Activated naive CD4-positive, alpha-beta T cell (primary cell): ENCODE data around the gene HOXD1.

Experiments
- DNase-seq, 4 experiments: peaks; one replicate each; lab custom pipeline; 2025; lab: John Stamatoyannopoulos, UW

Gene HOXD1

DNA sequence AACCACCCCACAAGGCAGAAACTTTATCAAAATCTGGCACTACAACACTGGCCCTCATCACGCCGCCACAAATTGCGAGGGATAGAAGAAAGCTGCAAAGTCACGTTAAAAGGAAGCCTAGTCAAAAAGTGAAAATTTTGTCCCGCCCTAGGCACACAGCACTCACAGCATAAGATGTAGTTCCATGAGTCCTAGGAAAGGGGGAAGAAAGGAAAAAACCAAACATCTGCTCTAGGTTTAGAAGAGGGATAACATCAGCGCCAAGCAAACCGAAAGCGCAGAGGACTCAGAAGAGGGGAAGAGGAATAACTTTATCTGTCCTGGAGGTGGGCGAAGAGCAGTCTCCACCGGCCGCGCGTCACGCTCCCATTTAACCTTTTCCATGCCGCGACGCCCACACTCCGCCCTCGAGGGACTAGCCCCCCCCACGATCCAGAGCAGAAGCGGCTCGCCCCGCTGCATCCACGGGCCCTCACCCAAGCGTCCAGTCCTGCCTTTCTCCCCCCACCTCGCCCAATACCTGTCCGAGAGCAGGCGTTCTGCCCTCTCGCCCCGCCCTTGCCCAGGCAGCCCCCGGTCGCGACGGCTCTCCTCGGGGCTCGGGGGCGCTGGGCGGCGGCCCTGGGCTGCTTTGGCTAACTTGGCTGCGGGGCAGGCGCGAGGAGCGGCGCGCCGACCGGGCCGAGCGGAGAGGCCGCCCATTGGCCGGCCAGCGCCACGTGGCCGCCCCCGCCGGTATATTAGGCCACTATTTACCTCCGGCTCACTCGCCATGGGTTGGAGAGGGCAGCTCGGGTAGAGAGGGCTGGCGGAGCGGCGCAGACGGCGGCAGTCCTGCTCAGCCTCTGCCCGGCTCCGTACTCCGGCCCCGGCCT is at the start of gene HOXD1:
HOXD1 (plus strand) TSS at position 770 of the 875 bp plus-strand sequence. CDS start 134 bp downstream, outside the sequence.
- DNase-seq: no peak

DNA sequence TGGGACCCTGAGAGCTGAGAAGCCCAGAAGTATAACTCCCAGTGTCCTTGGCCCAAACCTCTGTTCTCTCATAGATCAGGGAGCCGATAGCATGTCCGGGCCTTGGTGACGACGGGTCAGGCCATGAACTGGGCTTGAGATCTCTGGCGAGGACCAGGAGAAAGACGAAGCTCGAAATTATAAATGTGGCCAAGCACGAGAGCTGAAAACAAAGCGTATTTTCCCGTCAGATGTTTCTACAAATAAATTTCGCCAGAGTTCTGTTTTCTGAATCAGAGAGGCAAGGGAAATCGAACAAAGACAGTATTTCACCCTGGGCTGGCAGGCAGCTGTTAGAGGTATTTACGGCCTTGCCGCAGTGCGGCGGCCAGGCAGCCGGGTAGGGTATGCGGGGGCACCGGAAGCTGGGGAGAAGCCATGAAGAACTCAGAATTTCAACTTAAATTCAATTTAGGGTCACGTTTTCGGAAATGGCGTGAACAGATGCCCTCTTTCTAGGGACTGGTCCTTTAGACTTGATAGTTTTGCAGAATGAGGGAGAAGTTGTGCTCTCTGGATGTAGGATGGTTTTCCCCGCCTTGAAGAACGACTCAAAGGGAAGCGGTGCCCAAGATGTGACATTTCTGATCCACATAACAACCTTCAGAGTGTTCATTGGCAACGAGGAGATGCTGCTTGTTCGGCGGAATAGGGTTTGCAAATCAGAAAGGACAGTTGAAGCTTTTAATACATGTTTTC is 49.4 kb upstream of the HOXD1 start:
- DNase-seq: no peak

DNA sequence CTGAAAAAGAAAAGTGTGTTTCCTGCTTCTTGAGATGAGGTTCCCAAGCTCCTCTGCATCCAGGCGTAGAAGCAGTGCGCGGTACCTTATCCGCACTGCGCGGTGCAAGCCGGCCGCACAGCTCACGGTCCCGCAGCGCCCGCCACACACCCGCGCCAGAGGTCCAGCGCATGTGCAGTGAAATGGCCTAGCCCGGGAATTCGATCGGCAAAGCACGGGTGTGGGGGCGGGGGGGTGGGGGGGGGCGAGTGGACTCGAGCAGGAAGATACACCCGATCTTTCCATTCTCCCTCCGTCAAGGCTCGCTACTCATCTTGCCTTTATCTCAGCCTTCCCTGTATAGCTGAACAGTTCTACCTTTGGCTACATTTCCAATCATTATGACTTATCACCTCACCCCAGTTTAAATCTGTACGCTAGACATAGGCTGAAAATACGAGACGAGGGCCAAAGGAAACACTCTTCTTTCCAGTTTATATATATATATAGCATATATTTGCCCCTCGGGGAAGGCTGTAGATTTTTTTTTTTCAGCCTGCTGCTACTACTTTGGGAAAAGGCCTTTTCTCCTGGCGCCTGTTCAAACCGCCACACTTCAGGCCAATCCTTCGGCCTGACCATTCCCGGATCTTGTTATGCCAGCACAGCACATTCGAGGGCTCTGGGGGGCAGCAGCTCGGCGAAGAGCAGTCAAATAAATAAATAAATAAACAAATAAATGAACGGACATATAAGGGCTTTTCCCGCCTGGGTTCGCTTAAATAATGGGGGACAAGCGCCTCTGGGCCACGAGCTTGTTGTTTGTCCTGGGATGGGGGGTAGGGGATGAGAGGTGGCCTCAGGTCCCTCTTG is 48.6 kb upstream of the HOXD1 start:
- DNase-seq: no peak

DNA sequence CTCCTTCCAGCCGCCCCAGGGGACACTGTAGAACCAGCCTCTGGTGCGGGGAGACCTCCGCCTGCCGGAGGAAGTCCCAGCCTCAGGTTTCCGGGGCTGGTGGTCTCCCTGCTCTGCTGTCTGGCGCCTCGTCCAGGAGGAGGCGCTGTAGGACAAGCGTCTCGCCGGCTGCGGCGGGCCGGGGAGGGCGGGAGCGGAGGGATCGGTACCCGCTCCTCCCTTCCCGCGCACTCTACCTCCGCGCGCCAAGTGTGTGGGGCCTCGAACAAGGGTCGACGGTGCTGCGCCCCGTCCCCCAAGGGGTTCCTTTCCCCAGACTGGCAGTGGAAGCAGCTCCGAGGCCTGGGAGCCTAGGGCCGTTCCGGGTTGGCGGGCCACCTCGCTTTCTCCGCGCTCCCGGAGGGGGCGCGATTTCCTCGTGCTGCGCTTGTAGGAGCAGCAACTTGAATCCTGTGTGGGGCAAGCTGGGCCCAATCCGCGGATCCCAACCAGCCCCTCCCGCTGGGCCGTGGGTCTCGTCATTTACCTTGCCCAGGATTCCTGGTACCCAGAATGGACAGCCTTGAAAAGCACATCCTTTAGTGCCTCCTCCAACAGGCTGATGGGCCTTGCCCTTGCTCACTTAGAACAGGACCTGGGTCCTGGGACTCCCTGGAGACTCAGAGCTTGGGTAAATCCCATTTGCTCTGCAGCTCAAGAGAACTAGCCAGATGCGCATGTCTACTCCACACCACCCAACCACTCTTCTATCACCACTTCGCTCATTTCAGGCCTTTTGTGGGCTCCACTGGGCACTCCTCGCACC is 47.8 kb upstream of the HOXD1 start:
- peak in 2 of 4 experiments; percentile 22 to 53 for DNase-seq

DNA sequence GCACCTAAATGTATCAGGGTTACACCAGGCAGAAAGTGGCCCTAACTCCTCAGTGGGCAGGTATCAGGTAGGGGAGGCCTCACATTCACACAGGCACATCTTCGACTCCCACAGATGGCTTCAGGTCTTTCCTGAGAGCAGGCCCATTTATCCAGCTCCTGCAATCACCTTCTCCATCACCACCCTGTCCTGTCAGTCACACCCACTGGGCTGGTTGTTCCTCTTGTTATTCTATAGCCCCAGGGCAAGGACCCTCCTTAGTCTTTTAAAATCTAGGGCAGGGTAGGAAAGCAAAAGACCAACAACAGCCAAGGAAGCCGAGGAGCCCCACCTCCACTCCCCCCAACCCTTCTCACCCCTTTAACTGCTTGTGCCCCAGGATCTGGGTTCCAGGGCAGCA is 46.2 kb upstream of the HOXD1 start:
- DNase-seq: no peak

DNA sequence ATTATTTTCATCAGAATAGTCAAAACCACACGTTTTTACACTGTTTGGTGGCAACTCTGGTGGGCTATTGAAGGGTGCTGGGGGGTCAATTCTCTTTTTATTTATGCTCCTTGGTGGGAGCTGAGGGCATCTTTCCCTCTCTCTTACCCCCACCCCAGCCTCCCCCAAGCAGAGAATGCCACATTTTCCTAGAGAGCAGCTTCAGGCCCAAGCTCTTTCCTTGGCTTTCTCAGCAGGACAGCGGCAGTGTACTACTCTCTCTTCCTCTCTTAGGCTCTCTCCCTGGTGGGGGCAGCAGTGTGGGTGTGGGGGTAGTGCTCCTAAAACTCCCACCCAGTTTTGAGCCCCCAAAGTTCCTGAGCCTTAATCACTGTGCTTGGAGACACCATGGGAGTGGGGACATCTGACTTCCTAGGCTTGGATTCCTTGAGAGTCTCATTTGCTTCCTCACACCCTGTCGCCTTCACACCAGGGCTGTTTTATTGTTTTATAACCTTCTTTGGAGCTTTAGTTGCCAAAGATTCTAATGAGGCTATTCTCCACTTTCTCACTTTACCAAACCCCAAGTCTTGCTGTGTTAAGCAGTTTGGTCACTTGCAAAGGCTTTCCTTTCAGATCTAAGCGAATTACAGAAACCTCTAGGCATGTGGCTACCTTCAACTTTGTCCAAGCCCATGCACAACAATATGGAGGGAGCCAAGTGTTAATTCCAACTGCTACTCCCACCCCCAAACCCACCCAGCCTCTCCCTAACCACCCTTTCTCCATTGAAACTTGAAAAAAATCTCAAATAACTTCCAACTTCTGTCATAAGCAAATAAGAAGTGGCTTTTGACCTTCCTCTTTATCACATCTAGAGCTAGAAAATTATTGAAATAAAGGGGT is 43.1 kb upstream of the HOXD1 start:
- DNase-seq: no peak

DNA sequence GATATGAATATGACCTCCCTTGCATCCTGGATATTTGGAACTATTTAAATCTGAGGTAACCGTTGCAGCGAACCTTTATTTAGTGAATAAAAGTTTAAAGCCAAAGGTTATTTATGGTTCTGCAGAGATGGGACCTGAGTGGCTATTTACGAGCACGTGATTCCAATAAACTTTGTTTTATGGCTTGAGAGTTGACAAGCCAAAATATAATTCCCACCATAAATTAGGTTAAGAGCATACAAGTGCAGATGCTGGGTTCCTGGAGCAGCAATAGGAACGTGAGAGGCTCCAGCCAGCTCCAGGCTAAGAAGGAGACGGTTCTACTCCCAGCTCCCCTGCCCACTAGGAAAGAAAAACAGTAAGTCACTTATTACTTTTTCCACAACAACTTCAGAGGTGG is 42.4 kb upstream of the HOXD1 start:
- no peak for DNase-seq

DNA sequence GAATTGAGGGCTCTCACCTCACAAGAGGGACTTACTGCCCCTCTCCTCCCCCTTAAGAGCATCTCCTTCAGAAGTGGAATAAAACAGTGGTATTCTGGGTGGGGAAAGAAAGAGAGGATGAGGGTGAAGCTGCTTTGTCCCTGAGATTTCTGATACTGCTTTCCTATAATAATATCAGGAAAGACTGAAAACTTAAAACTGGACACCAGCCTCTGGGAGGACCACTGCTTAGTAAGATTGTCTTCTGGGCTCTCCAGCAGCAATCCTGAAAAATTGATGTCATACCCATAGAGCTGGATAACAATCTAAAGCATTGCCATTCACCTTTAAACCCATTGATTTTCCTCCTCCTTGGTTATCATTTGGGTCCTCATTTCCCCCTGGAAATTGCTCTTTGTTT is 41.8 kb upstream of the HOXD1 start:
- DNase-seq: no peak

DNA sequence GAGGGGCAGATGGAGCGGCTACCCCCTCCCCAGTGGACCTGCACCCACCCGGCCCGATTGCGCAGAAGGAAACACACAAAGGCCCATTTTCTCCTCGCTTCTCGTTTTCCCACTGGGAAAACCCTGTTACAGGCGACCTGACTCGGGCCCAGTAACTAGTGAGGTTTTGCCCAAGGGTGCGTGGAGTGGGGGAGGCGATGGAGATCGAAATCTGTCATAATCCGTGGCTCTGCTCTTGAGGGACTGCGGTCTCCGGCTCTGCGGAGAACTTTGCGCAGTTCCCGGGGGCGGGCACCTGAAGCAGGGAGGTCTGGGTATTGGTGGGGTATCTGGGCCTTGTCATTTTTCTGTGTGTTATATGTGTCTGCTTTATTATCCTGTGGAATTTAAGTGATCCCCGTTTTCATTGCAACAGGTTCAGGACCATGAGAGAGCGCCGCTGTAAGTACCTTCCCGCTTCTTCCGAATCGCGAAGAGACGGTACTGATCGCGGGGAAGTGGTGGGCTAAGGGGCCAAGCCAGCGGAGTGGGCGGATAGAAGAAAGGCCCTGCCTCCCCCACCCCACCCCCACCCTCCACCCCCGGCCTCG is 41.2 kb upstream of the HOXD1 start:
- no peak for DNase-seq

DNA sequence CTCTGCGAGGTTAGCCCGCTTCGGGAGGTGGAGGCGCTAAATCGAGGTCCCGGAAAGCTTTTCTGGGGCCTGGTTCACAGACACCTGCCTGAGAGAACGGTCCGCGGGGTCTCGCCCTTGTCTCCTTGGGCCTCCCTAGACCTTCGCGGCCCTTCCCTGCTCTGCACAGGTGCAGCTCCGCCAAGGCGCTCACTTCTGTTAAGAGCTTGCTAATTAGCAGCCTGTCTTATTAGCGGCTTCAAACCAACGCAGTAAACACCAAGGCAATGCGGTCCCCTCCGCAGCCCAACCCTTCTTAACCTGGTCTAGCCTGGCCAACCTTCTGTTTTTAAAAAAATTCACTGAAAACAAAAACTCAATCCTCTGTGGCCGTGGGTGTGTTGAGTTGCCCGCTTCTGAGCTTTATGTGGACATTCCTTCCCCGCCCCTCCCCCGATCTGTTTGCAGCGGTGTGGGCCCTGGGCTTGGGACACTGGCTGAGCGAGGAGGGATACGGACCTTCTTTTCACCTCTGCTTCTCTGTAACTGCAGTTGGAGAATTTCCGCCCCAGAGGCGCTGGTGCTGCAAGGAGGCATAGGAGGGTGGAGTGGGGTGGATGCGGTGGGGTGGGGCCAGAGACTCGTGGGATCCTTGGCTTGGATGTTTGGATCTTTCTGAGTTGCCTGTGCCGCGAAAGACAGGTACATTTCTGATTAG is 40.5 kb upstream of the HOXD1 start:
- DNase-seq: no peak

DNA sequence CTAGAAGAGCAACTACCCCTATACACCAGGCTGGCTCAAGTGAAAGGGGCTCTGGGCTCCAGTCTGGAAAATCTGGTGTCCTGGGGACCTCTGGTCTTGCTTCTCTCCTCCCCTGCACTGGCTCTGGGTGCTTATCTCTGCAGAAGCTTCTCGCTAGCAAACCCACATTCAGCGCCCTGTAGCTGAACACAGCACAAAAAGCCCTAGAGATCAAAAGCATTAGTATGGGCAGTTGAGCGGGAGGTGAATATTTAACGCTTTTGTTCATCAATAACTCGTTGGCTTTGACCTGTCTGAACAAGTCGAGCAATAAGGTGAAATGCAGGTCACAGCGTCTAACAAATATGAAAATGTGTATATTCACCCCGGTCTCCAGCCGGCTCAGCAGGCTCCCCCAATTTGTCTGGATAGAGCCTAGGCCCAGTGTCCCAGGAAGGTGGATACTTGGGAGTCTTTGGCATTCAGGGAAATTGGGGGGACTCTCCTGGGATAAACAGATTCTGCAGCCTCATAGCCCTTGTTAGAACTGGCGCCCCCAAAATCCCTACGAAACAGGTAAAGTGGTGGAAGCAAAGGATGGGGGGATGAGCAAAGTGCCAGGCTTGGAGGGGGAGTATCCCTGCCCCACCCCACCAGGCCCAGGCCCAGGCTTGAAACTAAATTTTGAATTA is 39.6 kb upstream of the HOXD1 start:
- DNase-seq: no peak

DNA sequence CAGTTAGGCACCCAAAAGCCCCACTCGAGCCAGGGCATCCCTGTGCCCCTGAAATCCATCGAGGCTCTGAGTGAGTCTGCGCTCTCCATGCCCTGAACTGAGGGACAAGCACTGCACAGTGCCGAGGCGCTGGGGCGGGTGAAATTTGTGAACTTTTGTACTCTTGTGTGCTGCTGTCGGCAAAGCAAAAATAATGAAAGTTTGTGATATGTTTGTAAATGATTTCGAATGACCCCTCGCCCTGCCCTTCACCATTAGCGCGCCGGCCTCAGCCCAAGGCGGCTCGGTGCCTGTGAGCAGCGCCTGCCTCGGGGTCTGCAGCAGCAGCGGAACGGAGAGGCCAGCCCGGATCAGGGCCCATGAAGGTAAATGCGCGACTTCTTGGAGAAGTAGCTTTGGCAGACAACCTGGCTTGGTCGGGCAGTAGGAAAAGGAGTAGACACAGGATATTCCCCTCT is 39.0 kb upstream of the HOXD1 start:
- DNase-seq: no peak

DNA sequence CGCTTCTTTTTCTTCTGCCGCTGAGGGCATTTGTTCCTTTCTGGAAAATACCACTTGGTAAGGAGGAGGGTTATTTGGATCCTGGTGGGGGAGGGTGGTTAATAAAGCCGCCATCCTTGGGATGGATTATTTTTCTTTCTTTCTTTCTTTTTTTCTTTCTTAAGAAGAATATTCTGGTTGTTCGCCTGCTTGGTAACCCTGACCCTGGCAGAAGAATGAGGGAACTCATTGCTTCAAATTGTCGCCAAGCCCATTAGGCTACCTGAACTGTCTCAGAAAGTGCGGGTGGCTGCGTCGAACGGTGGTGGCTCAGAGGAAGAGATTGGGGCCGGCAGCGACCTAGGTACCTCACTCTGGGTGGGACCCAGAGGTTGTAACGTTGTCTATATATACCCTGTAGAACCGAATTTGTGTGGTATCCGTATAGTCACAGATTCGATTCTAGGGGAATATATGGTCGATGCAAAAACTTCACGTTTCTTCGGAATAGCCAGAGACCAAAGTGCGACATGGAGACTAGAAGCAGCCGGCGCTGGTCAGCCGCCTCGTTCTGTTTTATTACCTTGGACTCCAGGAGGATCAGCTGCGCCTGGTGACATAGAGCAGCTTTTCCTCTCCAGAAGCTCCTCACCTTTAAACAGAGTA is 38.4 kb upstream of the HOXD1 start:
- no peak for DNase-seq

DNA sequence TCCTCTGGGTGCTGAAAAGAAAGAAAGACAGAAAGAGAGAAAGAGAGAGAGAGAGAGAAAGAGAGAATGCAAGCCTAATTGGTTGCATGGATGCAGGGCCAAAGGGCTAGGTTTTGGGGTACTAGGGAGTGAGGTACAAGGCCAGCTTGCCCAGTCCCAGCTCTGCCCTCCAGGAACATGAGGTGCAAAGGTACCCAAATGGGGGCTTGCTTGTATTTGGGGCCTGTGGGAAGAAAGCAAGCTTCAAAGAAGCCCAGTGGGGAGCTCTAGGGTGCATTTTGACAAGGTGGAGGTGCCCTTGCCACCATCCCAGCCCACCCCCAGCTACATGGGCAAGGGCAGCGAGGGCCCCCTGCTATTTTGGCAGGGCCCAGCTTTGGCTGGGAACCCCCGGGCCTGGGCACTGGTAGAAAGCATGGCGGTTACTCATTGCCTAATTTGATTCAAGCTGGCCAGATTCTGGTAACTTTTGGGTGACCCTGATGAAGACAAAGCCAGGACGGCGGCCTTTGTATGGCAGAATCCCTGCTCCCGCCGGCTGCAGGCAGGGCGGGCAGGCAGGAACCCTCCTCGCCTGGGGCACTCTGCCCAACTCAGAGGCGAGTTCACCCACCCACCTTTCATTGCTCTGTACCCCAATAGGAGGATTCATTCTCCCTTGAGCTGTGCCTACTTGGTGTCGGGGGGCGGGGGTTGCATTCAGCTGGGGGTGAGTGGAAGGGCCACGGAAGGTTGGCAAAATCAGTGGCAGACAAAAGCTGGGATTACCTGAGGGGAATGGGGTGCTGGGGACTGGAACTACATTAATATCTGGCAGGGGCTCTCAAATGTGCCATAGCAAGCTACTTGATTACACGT is 37.7 kb upstream of the HOXD1 start:
- DNase-seq: no peak

DNA sequence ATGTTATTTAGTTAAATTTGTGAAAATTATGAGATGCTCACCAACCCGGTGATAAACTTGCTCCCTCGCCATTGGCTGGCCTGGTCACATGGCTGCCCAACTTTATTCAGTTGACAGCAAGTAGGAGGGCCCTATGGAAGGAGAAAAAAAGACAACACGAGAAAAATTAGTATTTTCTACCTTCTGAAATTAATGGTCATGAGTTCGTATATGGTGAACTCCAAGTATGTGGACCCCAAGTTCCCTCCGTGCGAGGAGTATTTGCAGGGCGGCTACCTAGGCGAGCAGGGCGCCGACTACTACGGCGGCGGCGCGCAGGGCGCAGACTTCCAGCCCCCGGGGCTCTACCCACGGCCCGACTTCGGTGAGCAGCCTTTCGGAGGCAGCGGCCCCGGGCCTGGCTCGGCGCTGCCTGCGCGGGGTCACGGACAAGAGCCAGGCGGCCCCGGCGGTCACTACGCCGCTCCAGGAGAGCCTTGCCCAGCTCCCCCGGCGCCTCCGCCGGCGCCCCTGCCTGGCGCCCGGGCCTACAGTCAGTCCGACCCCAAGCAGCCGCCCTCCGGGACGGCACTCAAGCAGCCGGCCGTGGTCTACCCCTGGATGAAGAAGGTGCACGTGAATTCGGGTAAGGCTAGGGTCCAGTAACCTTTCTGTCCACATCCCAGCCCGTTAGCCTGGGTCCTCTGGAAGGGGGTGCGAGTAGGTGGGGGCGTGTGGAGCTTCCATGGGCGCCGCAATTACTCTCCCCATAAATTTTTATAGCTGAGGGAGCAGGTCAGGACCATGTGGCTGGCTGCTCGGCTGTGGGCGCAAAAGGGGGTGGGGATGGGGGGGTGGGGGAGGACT is 36.8 kb upstream of the HOXD1 start, which contains the start of gene HOXD4:
HOXD4 (plus strand) TSS at position 109 of the 846 bp plus-strand sequence; CDS start at position 193, 84 bp downstream.
- DNase-seq: no peak
